ENCODE data around the gene DHCR24.
A peak's percentile ranks its signal among the peaks of the same experiment; 100 is the strongest.

DHCR24 gene

DNA sequence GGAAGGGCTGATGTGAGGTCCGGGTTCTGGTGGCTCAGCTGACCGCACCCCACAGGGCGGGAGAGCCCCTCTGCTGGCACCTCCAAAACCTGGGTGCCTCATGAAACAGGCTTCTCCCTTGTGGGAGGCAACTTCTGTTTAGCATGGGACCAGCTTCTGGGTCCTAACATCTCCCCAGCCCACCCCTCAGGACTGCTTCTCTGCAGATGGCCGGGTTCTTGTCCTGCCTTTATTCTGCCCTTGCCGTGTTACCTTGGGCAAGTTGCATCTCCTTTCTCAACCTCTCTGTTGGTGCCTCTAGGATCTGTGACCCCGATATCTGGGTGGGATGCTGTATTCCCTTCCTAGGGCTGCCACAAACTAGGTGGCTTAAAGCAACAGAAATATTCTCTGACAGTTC lies 70.9 kb downstream of the DHCR24 start:
- DNase-seq (ENCODE audit: low spot score) = no peak

- DNase-seq (ENCODE audit: low spot score) = no peak
These were observed 71.7 kb downstream of the DHCR24 start for GRCh38 chr1:54815086-54815876.

GRCh38 chr1:54814571-54814970 lies 72.4 kb downstream of the DHCR24 start:
- no peak for DNase-seq (ENCODE audit: low spot score)

GRCh38 chr1:54814126-54814498 lies 72.9 kb downstream of the DHCR24 start:
- DNase-seq (ENCODE audit: low spot score) = no peak

GRCh38 chr1:54813485-54814125 lies 73.4 kb downstream of the DHCR24 start:
- DNase-seq (ENCODE audit: low spot score) = no peak

DNA sequence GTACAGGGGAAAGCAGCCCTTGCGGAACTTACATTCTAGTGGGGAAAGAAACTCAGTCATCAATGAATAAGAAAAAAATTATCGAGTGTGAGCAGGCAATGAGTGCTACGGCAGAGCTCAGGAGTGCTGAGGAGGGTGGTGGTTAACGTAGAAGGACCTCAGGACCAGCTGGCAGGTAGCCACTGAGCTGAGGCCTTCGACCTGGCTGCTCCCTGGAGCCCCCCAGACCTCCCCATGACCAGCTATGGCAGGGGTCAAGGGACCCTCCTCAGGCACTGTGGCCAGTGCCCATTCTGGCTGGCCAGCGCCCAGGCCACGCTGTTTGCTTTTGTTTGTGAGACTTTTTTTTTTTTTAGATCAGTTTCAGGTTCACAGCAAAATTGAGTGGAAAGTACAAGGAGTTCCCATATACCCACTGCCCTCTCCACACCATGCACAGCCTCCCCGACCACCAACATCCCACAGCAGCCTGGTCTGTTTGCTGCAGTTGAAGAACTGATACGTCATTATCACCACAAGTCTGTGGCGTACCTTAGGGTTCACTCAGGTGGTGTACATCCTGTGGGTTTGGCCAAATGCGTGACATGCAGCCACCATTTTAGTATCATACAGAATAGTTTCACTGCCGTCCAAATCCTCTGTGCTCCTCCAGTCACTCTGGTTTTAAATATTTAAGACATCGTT lies 74.1 kb downstream of the DHCR24 start:
- no peak for DNase-seq (ENCODE audit: low spot score)

GRCh38 chr1:54811739-54812655 lies 75.0 kb downstream of the DHCR24 start:
- DNase-seq (ENCODE audit: low spot score) = no peak

- no peak for DNase-seq (ENCODE audit: low spot score)
These were observed 75.9 kb downstream of the DHCR24 start for GRCh38 chr1:54811066-54811465.

- DNase-seq (ENCODE audit: low spot score) = peak; percentile 35
These were observed 76.6 kb downstream of the DHCR24 start for GRCh38 chr1:54810153-54810942.

DNA sequence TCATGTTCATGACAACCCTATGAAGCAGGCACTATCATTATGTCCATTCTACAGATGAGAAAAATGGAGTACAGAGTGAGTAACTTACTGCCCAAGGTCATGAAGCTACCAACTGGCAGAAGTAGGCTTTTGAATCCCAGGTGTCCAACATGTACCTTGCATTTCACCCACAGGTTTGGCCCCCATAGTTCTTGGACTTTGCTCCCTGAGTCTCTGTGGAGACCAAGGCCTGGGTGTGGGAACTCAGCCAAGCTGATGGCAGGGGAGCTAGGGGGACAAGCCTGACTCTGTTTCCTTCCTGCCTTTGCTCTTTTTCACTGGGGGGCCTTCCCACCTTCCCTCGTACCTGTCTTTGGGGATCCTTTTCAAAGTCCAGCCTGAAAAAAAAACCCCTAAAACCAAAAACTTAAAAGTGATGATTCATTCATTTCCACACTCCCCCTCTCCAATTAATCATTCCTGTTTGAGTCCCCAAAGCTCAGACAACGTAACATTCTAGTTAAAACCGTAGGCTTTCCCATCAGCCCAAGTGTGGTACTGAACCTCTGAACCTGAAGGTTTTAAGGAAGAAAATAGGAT lies 77.4 kb downstream of the DHCR24 start:
- DNase-seq (ENCODE audit: low spot score) = no peak

DNA sequence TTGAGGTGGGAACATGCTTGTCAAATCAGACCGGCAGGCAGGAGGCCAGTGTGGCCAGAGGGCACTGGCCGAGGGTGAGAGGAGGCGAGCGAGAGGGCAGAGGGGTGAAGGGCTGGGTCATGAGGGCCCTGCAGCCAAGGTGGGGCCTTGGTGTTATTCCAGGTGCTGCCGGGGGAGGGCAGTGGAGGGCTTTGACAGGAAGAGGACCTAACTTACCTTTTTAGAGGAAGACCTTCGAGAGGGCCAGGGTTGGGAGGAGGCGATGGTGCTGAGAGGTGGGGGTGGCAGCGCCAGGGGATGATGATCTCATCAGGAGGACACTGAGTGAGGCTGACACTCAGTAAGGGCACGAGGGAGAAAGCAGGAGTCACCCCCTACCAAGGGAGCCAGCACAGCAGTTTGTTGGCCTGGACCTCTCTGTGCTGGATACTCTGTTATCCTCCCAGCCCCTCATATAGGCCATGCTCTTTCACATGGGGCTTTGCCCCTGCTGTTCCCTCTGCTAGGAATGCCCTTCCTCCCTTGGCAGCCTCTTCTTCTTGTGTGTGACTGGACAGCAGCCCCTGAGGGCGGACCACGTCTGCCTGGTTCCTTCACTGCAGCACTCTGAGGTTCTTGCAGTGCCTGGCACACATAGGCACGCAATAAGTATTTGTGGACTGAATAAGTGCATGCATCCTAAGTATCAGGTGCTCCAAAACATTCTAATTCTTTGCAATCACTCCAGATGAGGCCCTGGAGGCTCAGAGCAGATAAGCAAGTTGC lies 78.4 kb downstream of the DHCR24 start:
- no peak for DNase-seq (ENCODE audit: low spot score)

DNA sequence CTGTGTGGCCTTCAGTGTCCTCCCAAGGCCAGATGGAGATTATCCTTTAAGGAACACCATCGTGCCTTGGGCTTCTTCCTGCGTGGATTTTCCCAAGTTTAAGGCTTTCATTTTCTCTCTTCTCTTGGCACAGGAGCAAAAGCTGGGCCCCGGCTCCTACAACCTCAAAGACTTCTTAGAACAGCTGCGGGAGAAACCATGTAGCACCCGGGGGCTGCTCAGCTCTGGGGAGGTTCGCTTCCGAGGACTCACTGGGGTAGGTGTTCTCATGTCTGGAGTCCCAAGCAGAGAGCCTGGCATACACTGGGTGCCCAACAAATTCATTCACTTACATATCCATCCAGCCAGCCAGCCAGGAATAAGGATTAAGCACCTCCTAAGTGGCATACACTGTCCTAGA lies 79.2 kb downstream of the DHCR24 start:
- DNase-seq (ENCODE audit: low spot score) = no peak

DNA sequence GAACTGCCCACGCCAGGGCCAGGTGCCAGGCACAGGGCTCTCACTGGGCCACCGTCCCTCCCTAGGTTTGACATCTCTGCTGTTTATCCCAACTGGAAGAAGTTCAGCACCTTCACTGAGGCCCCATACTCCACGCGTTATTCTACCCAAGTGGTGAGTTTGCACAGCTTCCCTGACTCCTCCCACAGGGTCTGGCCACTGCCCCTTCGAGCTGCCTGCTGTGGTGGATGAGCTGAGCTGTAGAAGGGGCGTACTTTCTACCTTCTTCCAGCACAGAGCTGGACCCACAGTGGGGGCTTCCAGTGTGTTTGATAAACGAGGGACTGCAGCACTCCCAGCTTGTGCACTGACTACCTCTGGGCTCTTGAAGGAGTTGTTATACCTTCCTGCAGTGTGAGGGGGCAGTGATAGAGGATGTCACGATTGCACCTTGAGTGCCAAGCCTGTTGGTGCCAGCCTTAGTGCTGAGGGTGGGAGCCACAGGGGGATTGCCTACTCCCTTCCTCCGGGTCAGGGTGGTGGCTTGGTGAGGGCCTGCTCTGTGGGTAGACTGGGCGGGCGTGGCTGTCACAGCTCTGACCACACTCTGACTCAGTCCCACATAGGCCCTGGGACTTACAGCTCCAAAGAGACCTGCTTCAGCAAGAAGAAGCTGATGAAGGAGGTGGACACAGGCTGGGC lies 79.9 kb downstream of the DHCR24 start:
- DNase-seq (ENCODE audit: low spot score) = no peak

DNA sequence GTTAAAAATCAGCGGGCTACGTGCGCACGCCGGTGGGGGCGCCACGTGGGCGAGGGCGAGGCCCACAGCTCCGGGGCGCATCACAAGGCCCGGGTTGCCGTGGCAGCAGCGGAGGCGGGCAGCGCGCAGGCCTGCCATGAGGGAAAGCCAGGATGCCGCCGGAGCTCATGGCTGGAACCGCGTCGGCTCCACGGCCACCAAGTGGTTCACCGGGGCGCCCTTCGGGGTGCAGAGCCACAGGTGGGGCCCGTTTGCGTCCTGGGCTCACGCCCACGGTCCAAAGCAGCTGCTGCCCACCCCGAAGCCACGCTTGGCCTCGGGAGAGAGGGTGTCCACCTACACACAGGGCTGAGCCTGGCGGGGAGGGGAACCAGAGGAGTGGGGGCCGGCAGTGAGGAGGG lies 81.0 kb downstream of the DHCR24 start:
- no peak for DNase-seq (ENCODE audit: low spot score)

GRCh38 chr1:54805466-54805865 lies 81.5 kb downstream of the DHCR24 start:
- no peak for DNase-seq (ENCODE audit: low spot score)

GRCh38 chr1:54804471-54805132 lies 82.4 kb downstream of the DHCR24 start:
- DNase-seq (ENCODE audit: low spot score) = no peak

- DNase-seq (ENCODE audit: low spot score) = no peak
These were observed 83.1 kb downstream of the DHCR24 start for GRCh38 chr1:54803761-54804470.
